Measurements from ENCODE around the gene CFAP97D1.

DNA sequence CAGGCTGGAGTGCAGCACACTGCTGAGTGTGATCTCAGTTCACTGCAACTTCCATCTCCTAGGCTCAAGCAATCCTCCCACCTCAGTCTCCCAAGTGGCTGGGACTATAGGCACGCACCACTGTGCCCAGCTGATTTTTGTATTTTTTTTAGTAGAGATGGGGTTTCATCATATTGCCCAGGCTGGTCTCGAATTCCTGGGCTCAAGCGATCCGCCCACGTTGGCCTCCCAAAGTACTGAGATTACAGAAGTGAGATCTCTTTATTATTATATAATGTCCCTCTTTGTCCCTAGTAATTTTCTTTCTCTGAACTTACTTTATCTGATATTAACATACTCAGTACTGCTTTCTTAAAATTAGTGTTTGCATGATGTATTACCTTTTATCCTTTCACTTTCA lies 8.3 kb downstream of the CFAP97D1 start:
- TF ChIP-seq, protein P1, sequence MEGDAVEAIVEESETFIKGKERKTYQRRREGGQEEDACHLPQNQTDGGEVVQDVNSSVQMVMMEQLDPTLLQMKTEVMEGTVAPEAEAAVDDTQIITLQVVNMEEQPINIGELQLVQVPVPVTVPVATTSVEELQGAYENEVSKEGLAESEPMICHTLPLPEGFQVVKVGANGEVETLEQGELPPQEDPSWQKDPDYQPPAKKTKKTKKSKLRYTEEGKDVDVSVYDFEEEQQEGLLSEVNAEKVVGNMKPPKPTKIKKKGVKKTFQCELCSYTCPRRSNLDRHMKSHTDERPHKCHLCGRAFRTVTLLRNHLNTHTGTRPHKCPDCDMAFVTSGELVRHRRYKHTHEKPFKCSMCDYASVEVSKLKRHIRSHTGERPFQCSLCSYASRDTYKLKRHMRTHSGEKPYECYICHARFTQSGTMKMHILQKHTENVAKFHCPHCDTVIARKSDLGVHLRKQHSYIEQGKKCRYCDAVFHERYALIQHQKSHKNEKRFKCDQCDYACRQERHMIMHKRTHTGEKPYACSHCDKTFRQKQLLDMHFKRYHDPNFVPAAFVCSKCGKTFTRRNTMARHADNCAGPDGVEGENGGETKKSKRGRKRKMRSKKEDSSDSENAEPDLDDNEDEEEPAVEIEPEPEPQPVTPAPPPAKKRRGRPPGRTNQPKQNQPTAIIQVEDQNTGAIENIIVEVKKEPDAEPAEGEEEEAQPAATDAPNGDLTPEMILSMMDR (conservative IDR thresholded peaks at IDR 0.05; ENCODE audit: low read length) = no peak
- TF ChIP-seq EZH2phosphoT487 (IDR thresholded peaks at IDR 0.05; ENCODE audit: borderline replicate concordance) = no peak

Measured in Loucy (cell line).